Panc1 (cell line): ENCODE results near the gene SAMD4A. TPM values are rescaled to one million over a fixed set of nuclear protein-coding genes. Genes with fewer than 3 reads are reported as not detected.

Source experiments
- ATAC-seq: fragments of 200-7000 bp; cut with Tn5 transposase; 2 replicates; pipeline ENCODE4 v1.9.1; 2020; ENCODE audit warnings: mild to moderate bottlenecking, moderate library complexity
- BruUV-seq: library from RNA; stranded (reverse); fragments of 400-500 nt; replicated peaks from 2 replicates; lab custom pipeline; 2021; lab: Mats Ljungman, UMichigan
- CTCF ChIA-PET: fragments of 300-600 bp; sonication (Branson Sonifier 250); formaldehyde crosslinking; loops from one replicate; lab custom pipeline; 2022; ENCODE audit warnings: antibody characterized with exemption; lab: Charles Lee
- POLR2A ChIA-PET: fragments of 300-600 bp; sonication (Branson Sonifier 250); formaldehyde crosslinking; loops from one replicate; lab custom pipeline; 2022; ENCODE audit warnings: antibody characterized with exemption; lab: Charles Lee
- DNase-seq: peaks from one replicate; pipeline ENCODE4 v3.0.0-alpha.2; 2010; ENCODE audit warnings: low read depth, low spot score
- H3K27ac ChIP-seq: 2 replicates; pipeline ENCODE4 v1.5.1; 2011; ENCODE audit warnings: mild to moderate bottlenecking, low read length, inconsistent platforms
- H3K27me3 ChIP-seq: fragments of 200-500 bp; sonication (Bioruptor generic); 2 replicates; pipeline ENCODE4 v1.6.0; 2014; ENCODE audit warnings: low read length, inconsistent platforms; ENCODE audit not compliant: control insufficient read depth, insufficient read depth
- H3K36me3 ChIP-seq: fragments of 200-500 bp; sonication (Bioruptor generic); 2 replicates; pipeline ENCODE4 v1.5.1; 2014; ENCODE audit warnings: inconsistent platforms, mild to moderate bottlenecking, low read length, moderate library complexity; ENCODE audit not compliant: control insufficient read depth, insufficient read depth
- H3K4me1 ChIP-seq: 2 replicates; pipeline ENCODE4 v1.5.1; 2011; ENCODE audit warnings: inconsistent platforms, mild to moderate bottlenecking, low read length, moderate library complexity; ENCODE audit not compliant: control insufficient read depth, insufficient read depth
- H3K4me3 ChIP-seq, 2 experiments: 2 replicates each; pipeline ENCODE4 v1.5.1; 2011 to 2012; ENCODE audit warnings: low read depth in 2 of 2, low read length in 2 of 2, mild to moderate bottlenecking in 2 of 2, inconsistent platforms in 1 of 2, moderate library complexity in 1 of 2
- H3K9me3 ChIP-seq: fragments of 200-500 bp; sonication (Bioruptor generic); 2 replicates; pipeline ENCODE4 v1.5.1; 2014; ENCODE audit warnings: low read depth, mild to moderate bottlenecking, inconsistent platforms, low read length, moderate library complexity; ENCODE audit not compliant: control insufficient read depth, insufficient read depth
- POLR2AphosphoS5 ChIP-seq: IDR thresholded peaks from 2 replicates; pipeline ENCODE4 v1.6.1; 2012; ENCODE audit warnings: mild to moderate bottlenecking, low read depth, low read length, moderate library complexity
- REST ChIP-seq, 2 experiments: IDR thresholded peaks; 2 replicates each; pipeline ENCODE4 v1.6.1; 2011 to 2012; ENCODE audit warnings: low read depth in 2 of 2, control low read depth in 1 of 2, low read length in 1 of 2, mild to moderate bottlenecking in 1 of 2, moderate library complexity in 1 of 2; ENCODE audit not compliant: insufficient read depth in 1 of 2
- SIN3A ChIP-seq: IDR thresholded peaks from 2 replicates; pipeline ENCODE4 v1.6.1; 2012; ENCODE audit warnings: low read depth, mild to moderate bottlenecking, low read length, moderate library complexity, borderline replicate concordance; ENCODE audit not compliant: insufficient read depth
- TCF7L2 ChIP-seq: IDR thresholded peaks from 2 replicates; pipeline ENCODE4 v1.6.1; 2011; ENCODE audit warnings: mild to moderate bottlenecking, low read depth, low read length, inconsistent platforms
- in situ Hi-C: cut with HindIII; loops from 2 replicates; pipeline ENCODE4 v1.10.0; 2016; ENCODE audit warnings: low sequenced_read_pairs, low pct_unique_long_range_greater_than_20kb
- intact Hi-C: fragments of 100-400 bp; cut with micrococcal nuclease; formaldehyde crosslinking; loops from one replicate; pipeline ENCODE4 v1.10.0; 2022; ENCODE audit not compliant: unreplicated experiment
- total RNA-seq: library from RNA; stranded (reverse); gene quantifications from one replicate; pipeline ENCODE4 v1.2.1, GENCODE V29; 2021; ENCODE audit not compliant: unreplicated experiment
- TF ChIP-seq, protein P1 (sequence below): fragments of 450-650 bp; IDR thresholded peaks from 2 replicates; pipeline ENCODE4 v1.5.1; 2017; ENCODE audit warnings: mild to moderate bottlenecking

SAMD4A gene
- total RNA-seq, 1 experiment from 2014 or later, result 15.2 TPM

DNA sequence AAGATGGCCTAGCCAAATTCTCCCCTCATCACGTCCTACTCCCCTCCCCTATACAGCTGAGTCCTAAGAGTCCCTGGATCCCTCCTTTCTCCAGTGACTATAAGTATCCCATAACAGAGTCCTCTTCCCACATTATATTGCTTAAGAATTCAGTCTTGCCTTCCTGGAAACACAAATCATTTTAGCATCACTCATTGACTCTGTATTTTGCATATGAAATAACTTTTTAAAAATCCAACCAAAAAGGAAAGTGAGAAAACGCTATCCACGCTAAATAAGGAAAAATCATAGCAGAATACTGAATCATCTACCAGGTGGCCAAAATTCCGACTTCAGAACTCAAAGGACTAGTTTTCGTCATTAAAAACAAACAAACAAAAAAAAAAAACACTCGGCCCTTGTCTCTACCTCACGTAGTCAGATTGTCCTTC lies 205.5 kb downstream of the SAMD4A start:
- Histone ChIP-seq H3K4me1 (peaks cover 17% of the 10 kb centered on the region), H3K4me3 (no peak overlapping the region; a peak in 1 of 4 replicates)
- no peak for ATAC-seq

GRCh38 chr14:54773171-54774006 lies 206.5 kb downstream of the SAMD4A start:
- H3K4me3 ChIP-seq, result peak overlapping the region in 1 of 2 experiments; percentile 25; a peak in 2 of 4 replicates
- H3K27ac ChIP-seq, result peak overlapping the region; percentile 73
- ChIA-PET CTCF (interaction anchor here (0.6 to 2.2 kb wide), 3 partner anchors 40 to 209 kb away, joined by 3 to 17 read pairs (median 4); no protein-coding TSS in a partner anchor), POLR2A (interaction anchor here (0.6 kb wide), 1 partner anchor 277 kb away, joined by 4 read pairs; no protein-coding TSS in a partner anchor)
- peaks cover 17% of the 10 kb centered on the region for H3K4me1 ChIP-seq
- H3K27me3 ChIP-seq, result no peaks in the 10 kb centered on the region
- ATAC-seq, result peak; percentile 90
- DNase-seq, result peak; percentile 94
- TF ChIP-seq REST (IDR thresholded peaks at IDR 0.05; ENCODE audit: insufficient read depth in 1 of 2, low read depth in 2 of 2, low read length in 1 of 2) (no peak), POLR2AphosphoS5 (0 out of 2 replicates have a peak, but pooled peaks have one; percentile 24), TCF7L2 (no peak)
- H3K9me3 ChIP-seq, result no peaks in the 10 kb centered on the region
- H3K36me3 ChIP-seq, result no peaks in the 10 kb centered on the region
- intact Hi-C loops (loop anchor here (1.0 kb wide), 1 partner anchor 209 kb away; no protein-coding TSS in a partner anchor), in situ Hi-C loops (no loop called here)
- no TSS peak for BruUV-seq

More for the DNA sequence above, 205.5 kb downstream of the SAMD4A start:
- Histone ChIP-seq H3K9me3 (no peaks in the 10 kb centered on the region), H3K36me3 (no peaks in the 10 kb centered on the region), H3K27me3 (no peaks in the 10 kb centered on the region), H3K27ac (peak overlapping the region; percentile 73)
- TF ChIP-seq SIN3A, result no peak
- TF ChIP-seq, protein P1, sequence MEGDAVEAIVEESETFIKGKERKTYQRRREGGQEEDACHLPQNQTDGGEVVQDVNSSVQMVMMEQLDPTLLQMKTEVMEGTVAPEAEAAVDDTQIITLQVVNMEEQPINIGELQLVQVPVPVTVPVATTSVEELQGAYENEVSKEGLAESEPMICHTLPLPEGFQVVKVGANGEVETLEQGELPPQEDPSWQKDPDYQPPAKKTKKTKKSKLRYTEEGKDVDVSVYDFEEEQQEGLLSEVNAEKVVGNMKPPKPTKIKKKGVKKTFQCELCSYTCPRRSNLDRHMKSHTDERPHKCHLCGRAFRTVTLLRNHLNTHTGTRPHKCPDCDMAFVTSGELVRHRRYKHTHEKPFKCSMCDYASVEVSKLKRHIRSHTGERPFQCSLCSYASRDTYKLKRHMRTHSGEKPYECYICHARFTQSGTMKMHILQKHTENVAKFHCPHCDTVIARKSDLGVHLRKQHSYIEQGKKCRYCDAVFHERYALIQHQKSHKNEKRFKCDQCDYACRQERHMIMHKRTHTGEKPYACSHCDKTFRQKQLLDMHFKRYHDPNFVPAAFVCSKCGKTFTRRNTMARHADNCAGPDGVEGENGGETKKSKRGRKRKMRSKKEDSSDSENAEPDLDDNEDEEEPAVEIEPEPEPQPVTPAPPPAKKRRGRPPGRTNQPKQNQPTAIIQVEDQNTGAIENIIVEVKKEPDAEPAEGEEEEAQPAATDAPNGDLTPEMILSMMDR, result no peak
- TF ChIP-seq REST (IDR thresholded peaks at IDR 0.05; ENCODE audit: insufficient read depth in 1 of 2, low read depth in 2 of 2, low read length in 1 of 2), result no peak
- TF ChIP-seq POLR2AphosphoS5, result no peak
- TF ChIP-seq TCF7L2, result no peak
- in situ Hi-C loops, result no loop called here
- ChIA-PET CTCF (interaction anchor here (0.6 to 2.2 kb wide), 2 partner anchors 39 to 208 kb away, joined by 4 to 17 read pairs; no protein-coding TSS in a partner anchor), POLR2A (no interaction called here)
- no TSS peak for BruUV-seq
- intact Hi-C loops, result no loop called here
- peak; percentile 22 for DNase-seq
